Effector memory CD4-positive, alpha-beta T cell (primary cell): Measurements from ENCODE around the gene KIF1B.
"Not testable (repeated sequence)": the region's sequence is repeated elsewhere in the genome, so short reads cannot be mapped to it uniquely, and the experiment has no call there.

Experiments
- DNase-seq, 3 donors: peaks; one replicate each; pipeline ENCODE4 v3.0.0-alpha.2; 2020
- H3K27ac ChIP-seq: 2 replicates; pipeline ENCODE4 v1.7.0; 2013; ENCODE audit warnings: mild to moderate bottlenecking, low read length, moderate library complexity; ENCODE audit not compliant: insufficient read depth, poor library complexity, severe bottlenecking
- H3K27me3 ChIP-seq: replicated peaks from 2 replicates; pipeline ENCODE4 v1.7.0; 2013; ENCODE audit warnings: mild to moderate bottlenecking, low read length; ENCODE audit not compliant: insufficient read depth, control insufficient read depth, poor library complexity, severe bottlenecking
- H3K36me3 ChIP-seq: 2 replicates; pipeline ENCODE4 v1.7.0; 2013; ENCODE audit warnings: mild to moderate bottlenecking, low read length, moderate library complexity; ENCODE audit not compliant: control insufficient read depth, insufficient read depth
- H3K4me1 ChIP-seq: 2 replicates; pipeline ENCODE4 v1.7.0; 2013; ENCODE audit warnings: low read length, mild to moderate bottlenecking; ENCODE audit not compliant: control insufficient read depth, insufficient read depth, poor library complexity, severe bottlenecking
- H3K4me3 ChIP-seq: 2 replicates; pipeline ENCODE4 v1.7.0; 2013; ENCODE audit warnings: low read length, low read depth, mild to moderate bottlenecking; ENCODE audit not compliant: insufficient read depth, poor library complexity, severe bottlenecking
- H3K9me3 ChIP-seq: 2 replicates; pipeline ENCODE4 v1.7.0; 2013; ENCODE audit warnings: mild to moderate bottlenecking, low read length, moderate library complexity; ENCODE audit not compliant: control insufficient read depth

KIF1B gene

DNA sequence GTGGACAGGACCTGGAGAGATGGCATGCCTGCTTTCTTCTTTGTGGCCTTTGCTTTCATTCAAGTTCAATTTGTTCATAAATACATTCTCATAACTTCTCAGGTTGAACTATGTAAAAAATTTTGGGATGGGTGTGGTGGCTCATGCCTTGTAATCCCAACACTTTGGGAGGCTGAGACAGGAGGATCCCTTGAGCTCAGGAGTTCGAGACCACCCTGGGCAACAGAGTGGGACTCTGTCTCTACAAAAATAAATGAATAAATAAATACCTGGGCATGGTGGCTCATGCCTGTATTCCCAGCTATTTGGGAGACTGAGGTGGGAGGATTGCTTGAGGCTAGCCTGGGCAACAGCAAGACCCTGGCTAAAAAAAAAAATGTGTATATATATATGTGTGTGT is 2.1 kb downstream of the KIF1B start:
- DNase-seq, result no peak
- peaks cover 15% of the 10 kb centered on the region for H3K4me1 ChIP-seq
- H3K27ac ChIP-seq, result no peak overlapping the region
- H3K36me3 ChIP-seq, result no peaks in the 10 kb centered on the region
- H3K27me3 ChIP-seq, result no peaks in the 10 kb centered on the region
- H3K9me3 ChIP-seq, result no peaks in the 10 kb centered on the region
- no peak overlapping the region for H3K4me3 ChIP-seq

- H3K4me1 ChIP-seq, result peaks cover 15% of the 10 kb centered on the region
- H3K9me3 ChIP-seq, result no peaks in the 10 kb centered on the region
- no peak overlapping the region for H3K27ac ChIP-seq
- H3K27me3 ChIP-seq, result no peaks in the 10 kb centered on the region
- no peaks in the 10 kb centered on the region for H3K36me3 ChIP-seq
- H3K4me3 ChIP-seq, result no peak overlapping the region
- DNase-seq, result no peak
These were observed 2.9 kb downstream of the KIF1B start for GRCh38 chr1:10213186-10213705.

DNA sequence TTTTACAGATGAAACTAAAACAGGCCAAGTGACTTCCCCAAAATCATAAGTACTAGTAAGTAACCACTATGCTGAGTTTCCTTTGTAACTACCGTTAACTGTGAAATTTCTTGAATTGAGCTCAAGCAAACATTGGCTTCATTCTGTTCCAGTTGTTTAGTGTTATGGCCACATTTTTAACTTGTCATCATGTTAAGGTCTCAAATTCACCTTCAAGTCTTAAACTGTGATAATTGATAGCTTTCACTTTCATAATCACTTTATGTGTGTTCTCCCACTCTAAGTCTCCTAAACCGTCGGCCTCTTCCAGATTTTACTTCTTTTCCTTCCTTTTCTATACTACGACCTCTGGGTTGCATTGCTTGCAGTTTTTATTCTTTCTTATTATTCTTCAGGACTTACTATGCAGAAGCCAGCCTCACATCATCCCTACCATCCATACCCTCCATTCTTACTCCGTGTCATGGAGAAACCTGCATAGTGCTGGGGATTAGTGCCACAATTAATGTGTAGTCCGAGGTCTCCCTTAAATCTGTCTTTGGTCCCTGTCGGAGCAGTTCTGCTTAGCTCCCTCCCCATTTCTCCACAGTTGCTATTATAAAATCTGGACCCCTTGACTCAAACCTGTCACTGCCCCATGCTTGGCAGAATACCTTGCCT is 5.8 kb downstream of the KIF1B start:
- Histone ChIP-seq H3K27ac (no peak overlapping the region), H3K9me3 (no peaks in the 10 kb centered on the region), H3K27me3 (no peaks in the 10 kb centered on the region), H3K36me3 (no peaks in the 10 kb centered on the region), H3K4me3 (no peak overlapping the region), H3K4me1 (peaks cover 7% of the 10 kb centered on the region)
- no peak for DNase-seq

DNA sequence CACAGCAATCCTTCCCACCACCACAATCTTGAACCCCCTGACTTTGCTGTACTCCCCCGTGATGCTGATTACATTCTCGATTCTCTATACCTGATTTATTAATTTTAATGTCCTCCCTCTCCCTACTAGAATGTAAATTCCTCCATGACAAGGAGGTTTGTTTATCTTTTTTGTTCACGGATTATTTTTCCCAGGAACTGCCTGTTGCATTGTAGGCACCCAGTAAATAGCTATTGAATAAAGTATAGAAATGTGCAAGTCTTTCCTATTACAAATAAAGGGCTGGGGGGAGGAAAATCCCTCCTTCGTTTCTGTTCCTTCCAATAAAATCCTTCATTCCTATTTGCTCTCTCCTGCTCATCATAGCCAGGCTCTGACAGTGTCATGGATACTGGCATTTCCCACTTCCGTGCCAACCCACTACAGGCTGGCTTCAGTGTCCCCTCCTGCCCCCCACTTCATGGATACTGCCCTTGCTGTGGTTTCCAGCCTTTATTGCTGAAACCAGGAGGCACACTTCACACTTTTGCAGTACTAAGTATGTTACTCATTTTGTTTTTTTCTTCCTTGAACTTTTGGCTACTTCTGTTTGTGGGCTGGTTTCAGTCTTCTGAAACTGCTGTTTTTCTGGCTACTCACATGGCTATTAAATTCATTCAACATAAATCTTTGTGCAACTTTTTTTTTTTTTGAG is 7.5 kb downstream of the KIF1B start:
- Histone ChIP-seq H3K36me3 (no peaks in the 10 kb centered on the region), H3K27ac (no peak overlapping the region), H3K4me1 (peaks cover 3% of the 10 kb centered on the region), H3K4me3 (no peak overlapping the region), H3K9me3 (no peaks in the 10 kb centered on the region), H3K27me3 (no peaks in the 10 kb centered on the region)
- DNase-seq, result no peak

DNA sequence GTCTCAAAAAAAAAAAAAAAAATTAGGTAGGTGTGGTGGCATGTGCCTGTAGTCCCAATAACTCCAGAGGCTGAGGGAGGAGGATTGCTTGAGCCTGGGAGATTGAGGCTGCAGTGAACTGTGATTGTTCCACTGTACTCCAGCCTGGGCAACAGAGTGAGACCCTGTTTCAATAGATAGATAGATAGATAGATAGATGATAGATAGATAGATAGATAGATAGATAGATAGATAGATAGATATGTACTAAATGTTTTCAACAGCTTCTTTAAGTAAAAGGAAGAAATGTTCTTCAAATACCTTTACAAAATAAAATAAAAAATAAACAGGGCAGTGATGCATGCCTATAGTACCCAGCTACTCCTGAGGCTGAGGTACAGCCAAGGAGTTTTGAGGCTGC is 9.8 kb downstream of the KIF1B start:
- H3K36me3 ChIP-seq, result no peaks in the 10 kb centered on the region
- H3K27ac ChIP-seq, result no peak overlapping the region
- H3K27me3 ChIP-seq, result no peaks in the 10 kb centered on the region
- DNase-seq, result no peak
- peaks cover 3% of the 10 kb centered on the region for H3K4me1 ChIP-seq
- no peaks in the 10 kb centered on the region for H3K9me3 ChIP-seq
- H3K4me3 ChIP-seq, result no peak overlapping the region

DNA sequence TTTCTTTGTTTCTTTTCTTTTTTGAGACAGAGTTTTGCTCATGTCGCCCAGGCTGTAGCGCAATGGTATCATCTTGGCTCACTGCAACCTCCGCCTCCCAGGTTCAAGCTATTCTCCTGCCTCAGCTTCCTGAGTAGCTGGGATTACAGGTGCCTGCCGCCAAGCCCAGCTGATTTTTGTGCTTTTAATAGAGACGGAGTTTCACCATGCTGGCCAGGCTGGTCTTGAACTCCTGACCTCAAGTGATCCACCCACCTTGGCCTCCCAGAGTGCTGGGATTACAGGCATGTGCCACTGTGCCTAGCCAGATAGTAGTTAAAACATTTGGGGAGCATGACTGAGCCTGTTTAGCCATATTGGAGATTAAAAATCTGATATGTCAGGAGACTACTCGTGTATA is 10.3 kb downstream of the KIF1B start:
- not testable (repeated sequence) for H3K9me3 ChIP-seq, H3K4me1 ChIP-seq, DNase-seq, H3K27ac ChIP-seq, H3K4me3 ChIP-seq, H3K27me3 ChIP-seq, H3K36me3 ChIP-seq

GRCh38 chr1:10225573-10225972 is 15.2 kb downstream of the KIF1B start:
- Histone ChIP-seq H3K4me1 (no peaks in the 10 kb centered on the region), H3K27ac (no peak overlapping the region), H3K4me3 (no peak overlapping the region), H3K36me3 (no peaks in the 10 kb centered on the region), H3K9me3 (no peaks in the 10 kb centered on the region), H3K27me3 (no peaks in the 10 kb centered on the region)
- no peak for DNase-seq

DNA sequence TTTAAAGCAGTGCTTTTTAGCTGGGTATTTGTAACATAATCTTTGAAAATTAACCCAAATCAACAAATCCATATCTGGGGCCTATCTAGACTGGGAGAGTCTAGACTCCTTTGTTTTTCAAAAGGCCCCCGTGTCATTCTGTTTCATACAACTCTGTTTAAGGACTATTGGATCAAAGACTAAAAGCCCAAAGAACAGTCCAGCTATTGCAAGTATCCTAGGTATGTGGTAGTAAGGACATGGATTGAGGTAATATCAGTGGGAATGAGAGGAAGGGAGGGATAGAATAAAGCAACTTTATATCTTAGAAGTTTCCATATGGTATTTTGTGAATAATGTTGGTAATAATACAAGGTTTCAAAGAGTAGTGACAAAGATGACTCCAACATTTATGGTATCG is 18.2 kb downstream of the KIF1B start:
- no peak for DNase-seq
- Histone ChIP-seq H3K36me3 (no peaks in the 10 kb centered on the region), H3K4me3 (no peak overlapping the region), H3K9me3 (no peaks in the 10 kb centered on the region), H3K27me3 (no peaks in the 10 kb centered on the region), H3K27ac (no peak overlapping the region), H3K4me1 (no peaks in the 10 kb centered on the region)

DNA sequence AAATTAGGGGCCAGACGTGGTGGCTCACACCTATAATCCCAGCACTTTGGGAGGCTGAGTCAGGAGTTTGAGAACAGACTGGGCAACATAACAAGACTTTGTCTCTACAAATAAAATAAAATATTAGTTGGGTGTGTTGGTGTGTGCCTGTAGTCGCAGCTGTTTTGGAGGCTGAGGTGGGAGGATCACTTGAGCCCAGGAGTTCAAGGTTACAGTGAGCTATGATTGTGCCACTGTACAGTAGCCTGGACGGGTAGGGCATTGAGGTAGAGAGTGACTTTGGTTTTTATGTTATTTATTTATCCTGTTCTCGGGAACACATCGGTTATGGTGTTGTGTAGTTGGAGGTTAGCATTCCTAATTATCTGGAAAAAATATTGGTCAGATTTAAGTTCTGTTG is 19.5 kb downstream of the KIF1B start:
- Histone ChIP-seq H3K36me3 (no peaks in the 10 kb centered on the region), H3K27ac (no peak overlapping the region), H3K9me3 (no peaks in the 10 kb centered on the region), H3K27me3 (no peaks in the 10 kb centered on the region), H3K4me3 (no peak overlapping the region), H3K4me1 (no peaks in the 10 kb centered on the region)
- no peak for DNase-seq

DNA sequence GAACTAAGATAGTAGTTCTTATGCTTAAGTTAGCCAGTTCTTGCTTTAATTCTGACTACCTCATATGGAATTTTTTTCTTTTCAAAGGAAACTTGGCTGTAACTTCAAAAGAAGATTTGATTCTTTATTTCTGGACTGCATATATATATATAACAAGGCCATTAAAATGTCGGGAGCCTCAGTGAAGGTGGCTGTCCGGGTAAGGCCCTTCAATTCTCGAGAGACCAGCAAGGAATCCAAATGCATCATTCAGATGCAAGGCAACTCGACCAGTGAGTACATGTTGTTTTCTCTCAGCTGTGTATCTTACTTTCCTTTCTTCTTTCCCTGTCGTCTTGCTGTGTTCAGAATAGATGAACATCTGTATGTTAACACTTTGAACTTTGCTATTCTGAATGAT is 21.8 kb downstream of the KIF1B start:
- Histone ChIP-seq H3K36me3 (no peaks in the 10 kb centered on the region), H3K4me1 (no peaks in the 10 kb centered on the region), H3K9me3 (no peaks in the 10 kb centered on the region), H3K27ac (no peak overlapping the region), H3K4me3 (no peak overlapping the region), H3K27me3 (no peaks in the 10 kb centered on the region)
- no peak for DNase-seq
